WTC11 (cell line): ENCODE measurements around the gene OGFOD3. TPM values are rescaled to one million over a fixed set of nuclear protein-coding genes. Genes with fewer than 3 reads are reported as not detected.

ENCODE experiments used
- ATAC-seq: fragments of 200-7000 bp; cut with Tn5 transposase; 2 replicates; pipeline ENCODE4 v1.10.0; 2021; ENCODE audit warnings: mild to moderate bottlenecking, moderate library complexity
- CTCF ChIA-PET: fragments of 300-600 bp; sonication (Branson Sonifier 250); formaldehyde crosslinking; loops from one replicate; lab custom pipeline; 2021; ENCODE audit warnings: antibody characterized with exemption; lab: Charles Lee
- POLR2A ChIA-PET: fragments of 350-600 bp; sonication (Branson Sonifier 250); formaldehyde crosslinking; loops from one replicate; lab custom pipeline; 2021; ENCODE audit warnings: antibody characterized with exemption; lab: Charles Lee
- DNase-seq: peaks from one replicate; pipeline ENCODE4 v3.0.0; 2021; ENCODE audit warnings: low spot score
- H3K27ac Mint-ChIP-seq: 2 replicates; pipeline ENCODE4 v1.8.0; 2021; ENCODE audit warnings: mixed read lengths
- H3K27me3 Mint-ChIP-seq: 2 replicates; pipeline ENCODE4 v1.8.0; 2021; ENCODE audit warnings: low read depth, mild to moderate bottlenecking, moderate library complexity, mixed read lengths
- H3K36me3 Mint-ChIP-seq: 2 replicates; pipeline ENCODE4 v1.8.0; 2021; ENCODE audit warnings: mixed read lengths
- H3K4me1 Mint-ChIP-seq: 2 replicates; pipeline ENCODE4 v1.8.0; 2022; ENCODE audit warnings: mixed read lengths
- H3K4me3 Mint-ChIP-seq: 2 replicates; pipeline ENCODE4 v1.8.0; 2021; ENCODE audit warnings: mild to moderate bottlenecking, moderate library complexity, mixed read lengths
- H3K9me3 Mint-ChIP-seq: 2 replicates; pipeline ENCODE4 v1.8.0; 2021; ENCODE audit warnings: mixed read lengths
- ATF1 ChIP-seq: sonication (generic); formaldehyde crosslinking; IDR thresholded peaks from 2 replicates; pipeline ENCODE4 v1.8.1; 2023; ENCODE audit warnings: mild to moderate bottlenecking, moderate library complexity, missing genetic modification reagents
- CTCF ChIP-seq: fragments of 200-600 bp; IDR thresholded peaks from 2 replicates; pipeline ENCODE4 v1.8.0; 2022; ENCODE audit warnings: antibody characterized with exemption
- ELF4 ChIP-seq: sonication (generic); formaldehyde crosslinking; IDR thresholded peaks from 2 replicates; pipeline ENCODE4 v1.8.1; 2022; ENCODE audit warnings: low read depth, mild to moderate bottlenecking, moderate library complexity, missing genetic modification reagents
- ERG ChIP-seq: fragments of 250-450 bp; sonication (Bioruptor Pico); IDR thresholded peaks from 2 replicates; pipeline ENCODE4 v1.8.0; 2021; ENCODE audit warnings: mild to moderate bottlenecking
- GRHL2 ChIP-seq: fragments of 250-450 bp; sonication (Bioruptor Pico); IDR thresholded peaks from 2 replicates; pipeline ENCODE4 v1.8.0; 2022; ENCODE audit warnings: mild to moderate bottlenecking, moderate library complexity; ENCODE audit not compliant: insufficient replicate concordance, severe bottlenecking
- KAT7 ChIP-seq: sonication (generic); formaldehyde crosslinking; IDR thresholded peaks from 2 replicates; pipeline ENCODE4 v1.8.1; 2023; ENCODE audit warnings: missing genetic modification reagents, mild to moderate bottlenecking, borderline replicate concordance
- MLX ChIP-seq: sonication (generic); formaldehyde crosslinking; IDR thresholded peaks from 2 replicates; pipeline ENCODE4 v1.8.1; 2023; ENCODE audit warnings: mild to moderate bottlenecking, missing genetic modification reagents, moderate library complexity
- MXD4 ChIP-seq: fragments of 250-450 bp; sonication (Bioruptor Pico); IDR thresholded peaks from 2 replicates; pipeline ENCODE4 v1.8.0; 2021; ENCODE audit warnings: mild to moderate bottlenecking, moderate library complexity, borderline replicate concordance
- PRDM15 ChIP-seq: sonication (generic); formaldehyde crosslinking; IDR thresholded peaks from 2 replicates; pipeline ENCODE4 v1.8.0; 2022; ENCODE audit warnings: missing genetic modification reagents
- SMAD4 ChIP-seq: sonication (generic); formaldehyde crosslinking; IDR thresholded peaks from 2 replicates; pipeline ENCODE4 v1.8.0; 2022; ENCODE audit warnings: mild to moderate bottlenecking, missing genetic modification reagents
- STAT6 ChIP-seq: sonication (generic); formaldehyde crosslinking; conservative IDR thresholded peaks from 2 replicates; pipeline ENCODE4 v1.8.1; 2023; ENCODE audit warnings: mild to moderate bottlenecking, low read depth, missing genetic modification reagents, moderate library complexity
- ZNF138 ChIP-seq: sonication (generic); formaldehyde crosslinking; conservative IDR thresholded peaks from 2 replicates; pipeline ENCODE4 v1.8.1; 2022; ENCODE audit warnings: mild to moderate bottlenecking, moderate library complexity, missing genetic modification reagents
- ZNF232 ChIP-seq: sonication (generic); formaldehyde crosslinking; IDR thresholded peaks from 2 replicates; pipeline ENCODE4 v1.8.0; 2022; ENCODE audit warnings: mild to moderate bottlenecking, missing genetic modification reagents
- ZNF532 ChIP-seq: fragments of 250-450 bp; sonication (Bioruptor Pico); IDR thresholded peaks from 2 replicates; pipeline ENCODE4 v1.9.0; 2021; ENCODE audit warnings: mild to moderate bottlenecking, borderline replicate concordance
- total RNA-seq: library from RNA; stranded (reverse); gene quantifications from 3 replicates; pipeline ENCODE4 v1.2.3, GENCODE V29; 2021

The OGFOD3 gene
- total RNA-seq, 1 experiment from 2014 or later, result 20.4 TPM

- POLR2A ChIA-PET, result no interaction called here
- Mint-ChIP-seq H3K36me3 (peaks cover 8% of the 10 kb centered on the region), H3K27ac (0 out of 2 replicates have a peak overlapping the region, but pooled peaks have one; percentile 57), H3K4me1 (peaks cover 13% of the 10 kb centered on the region), H3K9me3 (no peaks in the 10 kb centered on the region), H3K4me3 (no peak overlapping the region), H3K27me3 (no peaks in the 10 kb centered on the region)
- TF ChIP-seq ERG (no peak), MLX (CRISPR knock-in tag) (no peak), ZNF232 (CRISPR knock-in tag) (no peak), ELF4 (CRISPR knock-in tag) (no peak), PRDM15 (CRISPR knock-in tag) (no peak), ZNF138 (no peak), STAT6 (no peak), MXD4 (CRISPR knock-in tag) (no peak), KAT7 (CRISPR knock-in tag) (no peak), ATF1 (CRISPR knock-in tag) (no peak), ZNF532 (CRISPR knock-in tag) (no peak), SMAD4 (CRISPR knock-in tag) (no peak), GRHL2 (CRISPR knock-in tag) (no peak), CTCF (no peak)
- DNase-seq (no peak), ATAC-seq (no peak)
- CTCF ChIA-PET, result interaction anchor here (0.5 to 1.8 kb wide), 2 partner anchors 9 to 131 kb away, joined by 3 to 9 read pairs; no protein-coding TSS in a partner anchor
Measured at GRCh38 chr17:82415786-82416185, 2.6 kb downstream of the OGFOD3 start.
